RWPE1 (cell line): Measurements from ENCODE around the gene TRPM2.

Experiments
- CTCF ChIA-PET: fragments of 350-600 bp; sonication (Branson Sonifier 250); formaldehyde crosslinking; extraction: SDS; loops from one replicate; lab custom pipeline; 2021; lab: Yijun Ruan, JAX
- POLR2A ChIA-PET: fragments of 400-600 bp; formaldehyde crosslinking; extraction: SDS; loops from one replicate; lab custom pipeline; 2020; ENCODE audit warnings: antibody characterized with exemption; ENCODE audit not compliant: low non-redundant PET; lab: Yijun Ruan, JAX
- DNase-seq: peaks from one replicate; pipeline ENCODE4 v3.0.0; 2012; ENCODE audit warnings: low spot score
- H3K27ac ChIP-seq: fragments of 450-650 bp; 2 replicates; pipeline ENCODE4 v1.5.1; 2017
- TF ChIP-seq, protein P1 (sequence below): fragments of 450-650 bp; conservative IDR thresholded peaks from 2 replicates; pipeline ENCODE4 v1.5.1; 2017; ENCODE audit warnings: low read depth, mild to moderate bottlenecking

TRPM2 gene

DNA sequence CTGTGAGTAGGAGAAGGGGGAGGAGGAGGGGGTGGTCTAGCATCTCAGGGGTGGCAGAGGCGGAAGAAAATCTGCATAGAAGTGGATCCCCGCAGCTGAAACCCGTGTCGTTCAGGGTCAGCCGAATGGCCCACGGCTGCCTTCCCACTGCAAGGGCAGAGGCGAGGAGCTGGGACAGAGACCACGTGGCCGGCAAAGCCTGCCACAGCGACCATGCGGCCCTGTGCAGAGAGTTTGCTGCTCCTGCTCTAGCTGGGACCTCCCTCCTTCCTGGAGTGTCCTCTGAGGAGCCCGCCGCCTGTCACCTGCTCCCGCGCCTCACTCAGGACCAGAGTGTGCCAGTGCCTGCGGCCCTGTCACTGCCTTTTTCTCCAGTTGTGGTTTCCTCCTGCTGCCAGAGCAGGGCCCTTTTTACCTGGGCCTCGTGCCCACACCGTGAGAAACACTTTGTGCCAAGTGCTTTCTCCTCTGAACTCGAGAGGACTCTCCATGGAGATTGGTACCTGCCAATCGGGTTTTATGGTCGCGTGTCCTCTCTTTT, 5.4 kb upstream of the TRPM2 start:
- POLR2A ChIA-PET, result no interaction called here
- CTCF ChIA-PET, result no interaction called here
- H3K27ac ChIP-seq, result no peak overlapping the region
- TF ChIP-seq, protein P1, sequence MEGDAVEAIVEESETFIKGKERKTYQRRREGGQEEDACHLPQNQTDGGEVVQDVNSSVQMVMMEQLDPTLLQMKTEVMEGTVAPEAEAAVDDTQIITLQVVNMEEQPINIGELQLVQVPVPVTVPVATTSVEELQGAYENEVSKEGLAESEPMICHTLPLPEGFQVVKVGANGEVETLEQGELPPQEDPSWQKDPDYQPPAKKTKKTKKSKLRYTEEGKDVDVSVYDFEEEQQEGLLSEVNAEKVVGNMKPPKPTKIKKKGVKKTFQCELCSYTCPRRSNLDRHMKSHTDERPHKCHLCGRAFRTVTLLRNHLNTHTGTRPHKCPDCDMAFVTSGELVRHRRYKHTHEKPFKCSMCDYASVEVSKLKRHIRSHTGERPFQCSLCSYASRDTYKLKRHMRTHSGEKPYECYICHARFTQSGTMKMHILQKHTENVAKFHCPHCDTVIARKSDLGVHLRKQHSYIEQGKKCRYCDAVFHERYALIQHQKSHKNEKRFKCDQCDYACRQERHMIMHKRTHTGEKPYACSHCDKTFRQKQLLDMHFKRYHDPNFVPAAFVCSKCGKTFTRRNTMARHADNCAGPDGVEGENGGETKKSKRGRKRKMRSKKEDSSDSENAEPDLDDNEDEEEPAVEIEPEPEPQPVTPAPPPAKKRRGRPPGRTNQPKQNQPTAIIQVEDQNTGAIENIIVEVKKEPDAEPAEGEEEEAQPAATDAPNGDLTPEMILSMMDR, result no peak
- DNase-seq, result no peak

DNA sequence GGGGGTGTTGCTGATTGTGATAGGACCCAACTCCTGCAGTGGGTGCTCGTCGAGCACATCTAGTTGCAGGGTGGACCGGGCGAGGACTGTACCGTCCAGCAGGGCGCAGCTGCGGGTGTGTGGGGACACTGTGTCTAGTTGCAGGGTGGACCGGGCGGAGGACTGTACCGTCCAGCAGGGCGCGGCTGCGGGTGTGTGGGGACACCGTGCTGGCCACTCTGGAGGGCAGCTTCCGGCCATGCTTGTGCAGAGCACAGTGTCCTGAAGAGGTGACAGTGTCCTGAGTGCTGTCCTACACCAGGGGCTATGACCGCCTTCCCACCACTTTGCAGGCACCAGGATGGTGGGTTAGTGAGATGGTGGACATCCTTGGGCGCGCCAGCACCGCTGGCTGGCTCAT, 4.6 kb upstream of the TRPM2 start:
- TF ChIP-seq, protein P1, result no peak
- POLR2A ChIA-PET, result no interaction called here
- CTCF ChIA-PET, result no interaction called here
- no peak for DNase-seq
- H3K27ac ChIP-seq, result no peak overlapping the region

- DNase-seq, result no peak
- POLR2A ChIA-PET, result no interaction called here
- TF ChIP-seq, protein P1, result no peak
- no peak overlapping the region for H3K27ac ChIP-seq
- CTCF ChIA-PET, result interaction anchor here (0.6 kb wide), 1 partner anchor 120 kb away, joined by 3 read pairs; no protein-coding TSS in a partner anchor
Measured at GRCh38 chr21:44349416-44349846, 4.0 kb upstream of the TRPM2 start.

DNA sequence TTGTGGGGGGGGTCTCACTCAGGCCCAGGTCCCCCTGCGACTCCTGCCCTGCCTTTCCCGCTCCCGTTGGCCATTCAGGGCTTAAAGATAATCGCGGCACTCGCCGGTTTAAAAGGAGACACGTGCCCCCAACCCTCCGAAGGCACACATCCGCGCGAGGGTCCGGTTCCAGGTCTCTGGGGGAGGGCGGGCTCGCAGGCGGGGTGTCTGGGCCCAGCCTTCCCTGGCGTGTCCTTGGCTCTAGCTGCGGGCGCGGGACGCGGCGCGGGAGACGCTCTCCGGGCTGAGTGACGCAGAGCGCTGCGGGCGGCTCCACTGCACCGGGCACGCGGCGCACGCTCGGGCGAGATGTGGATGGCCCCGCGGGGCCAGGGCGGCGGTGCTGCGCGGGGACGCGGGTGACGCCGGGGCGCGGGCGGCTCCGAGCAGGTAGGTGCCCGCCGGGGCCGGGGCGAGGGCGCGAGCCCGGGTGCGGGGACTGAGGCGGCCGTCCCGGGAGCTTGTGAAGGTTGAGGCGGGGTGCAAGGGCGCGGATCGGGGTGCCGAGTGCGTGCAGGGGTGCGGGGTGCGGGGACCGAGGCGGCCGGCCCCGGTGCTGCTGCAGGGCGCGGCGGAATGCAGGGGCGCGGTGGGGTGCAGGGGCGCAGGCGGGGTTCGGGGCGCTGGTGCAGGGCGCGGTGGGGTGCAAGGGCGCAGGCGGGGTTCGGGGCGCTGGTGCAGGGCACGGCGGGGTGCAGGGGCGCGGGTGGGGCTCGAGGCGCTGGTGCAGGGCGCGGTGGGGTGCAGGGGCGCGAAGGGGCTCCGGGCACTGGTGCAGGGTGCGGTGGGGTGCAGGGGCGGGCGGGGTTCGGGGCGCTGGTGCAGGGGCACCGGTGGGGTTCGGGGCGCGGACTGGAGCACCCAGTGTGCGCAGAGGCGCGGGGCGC, 3.3 kb upstream of the TRPM2 start:
- no peak for DNase-seq
- TF ChIP-seq, protein P1, result no peak
- ChIA-PET POLR2A (no interaction called here), CTCF (interaction anchor here (0.6 kb wide), 1 partner anchor 120 kb away, joined by 3 read pairs; no protein-coding TSS in a partner anchor)
- no peak overlapping the region for H3K27ac ChIP-seq

DNA sequence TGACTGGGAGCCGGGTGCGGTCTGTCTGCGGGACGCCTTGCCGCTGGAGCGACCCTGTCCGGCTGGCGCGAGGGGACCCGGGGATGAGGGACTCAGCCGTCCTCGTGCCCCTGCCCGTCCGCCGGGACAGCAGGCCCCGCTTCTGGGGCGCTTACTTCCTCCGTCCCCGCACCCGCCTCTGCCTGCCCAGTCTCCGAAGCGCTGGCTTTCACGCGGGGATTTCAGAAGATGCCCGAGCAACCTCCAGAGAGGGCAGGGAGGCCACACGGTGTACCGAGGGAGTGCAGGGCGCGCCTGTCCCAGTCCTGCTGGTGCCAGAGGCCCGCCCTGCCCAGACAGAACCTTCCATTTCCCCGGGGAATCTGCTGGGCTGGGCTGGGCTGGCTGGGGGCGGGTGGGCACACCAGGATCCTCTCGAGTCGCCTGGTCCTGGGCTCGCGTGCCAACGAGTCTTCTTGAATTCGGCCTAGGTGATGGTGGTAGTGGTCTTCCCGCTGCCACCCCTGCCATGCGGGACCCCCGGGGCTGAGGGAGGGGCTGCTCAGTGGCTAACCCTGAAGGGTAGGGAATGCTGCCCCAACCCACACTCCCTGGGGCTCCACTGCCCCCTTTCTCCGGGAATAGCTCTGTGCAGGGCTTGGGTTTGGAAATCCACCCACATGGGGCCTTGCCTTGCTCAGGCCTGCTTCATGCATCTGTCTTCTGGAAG, 2.5 kb upstream of the TRPM2 start:
- CTCF ChIA-PET, result no interaction called here

More for the DNA sequence above, 2.5 kb upstream of the TRPM2 start:
- no peak overlapping the region for H3K27ac ChIP-seq
- POLR2A ChIA-PET, result no interaction called here
- TF ChIP-seq, protein P1, result no peak
- DNase-seq, result no peak
